Measurements from ENCODE around the gene DPRX.

Gene DPRX

GRCh38 chr19:53631949-53632407 lies at the start of gene DPRX:
Gene DPRX, plus strand, starts transcription at chr19:53631999. Its CDS starts 108 bp downstream, at chr19:53632107.
- no peak for DNase-seq (ENCODE audit: low read depth)

GRCh38 chr19:53583181-53583580 lies 48.6 kb upstream of the DPRX start:
- DNase-seq (ENCODE audit: low read depth), result no peak

GRCh38 chr19:53586277-53586691 lies 45.5 kb upstream of the DPRX start:
- DNase-seq (ENCODE audit: low read depth), result no peak

GRCh38 chr19:53594811-53595509 lies 36.8 kb upstream of the DPRX start:
- DNase-seq (ENCODE audit: low read depth), result no peak

- no peak for DNase-seq (ENCODE audit: low read depth)
Measured at GRCh38 chr19:53595510-53595867, 36.3 kb upstream of the DPRX start.

- DNase-seq (ENCODE audit: low read depth), result no peak
Measured at GRCh38 chr19:53596056-53596455, 35.7 kb upstream of the DPRX start.

- no peak for DNase-seq (ENCODE audit: low read depth)
Measured at GRCh38 chr19:53597023-53597422, 34.8 kb upstream of the DPRX start.

GRCh38 chr19:53598361-53598760 lies 33.4 kb upstream of the DPRX start:
- no peak for DNase-seq (ENCODE audit: low read depth)

GRCh38 chr19:53600217-53600616 lies 31.6 kb upstream of the DPRX start:
- no peak for DNase-seq (ENCODE audit: low read depth)

- DNase-seq (ENCODE audit: low read depth), result no peak
Measured at GRCh38 chr19:53606031-53606430, 25.8 kb upstream of the DPRX start.

- DNase-seq (ENCODE audit: low read depth), result no peak
Measured at GRCh38 chr19:53608381-53608780, 23.4 kb upstream of the DPRX start.

- no peak for DNase-seq (ENCODE audit: low read depth)
Measured at GRCh38 chr19:53612762-53613526, 18.9 kb upstream of the DPRX start.

GRCh38 chr19:53621885-53622740 lies 9.7 kb upstream of the DPRX start:
- no peak for DNase-seq (ENCODE audit: low read depth)

- no peak for DNase-seq (ENCODE audit: low read depth)
Measured at GRCh38 chr19:53624771-53625545, 6.8 kb upstream of the DPRX start.

GRCh38 chr19:53626486-53626885 lies 5.3 kb upstream of the DPRX start:
- DNase-seq (ENCODE audit: low read depth), result no peak

- no peak for DNase-seq (ENCODE audit: low read depth)
Measured at GRCh38 chr19:53626976-53627375, 4.8 kb upstream of the DPRX start.

- DNase-seq (ENCODE audit: low read depth), result no peak
Measured at GRCh38 chr19:53634768-53635167, 3.0 kb downstream of the DPRX start.

GRCh38 chr19:53639471-53639870 lies 7.7 kb downstream of the DPRX start:
- DNase-seq (ENCODE audit: low read depth), result no peak

GRCh38 chr19:53642381-53643099 lies 10.7 kb downstream of the DPRX start:
- no peak for DNase-seq (ENCODE audit: low read depth)

GRCh38 chr19:53644061-53644816 lies 12.4 kb downstream of the DPRX start:
- DNase-seq (ENCODE audit: low read depth), result no peak
